H1 (cell line): ENCODE measurements around the gene HSF4. TPM values are rescaled to one million over a fixed set of nuclear protein-coding genes. Genes with fewer than 3 reads are reported as not detected.

Source experiments
- CTCF ChIA-PET: fragments of 300-600 bp; sonication (Branson Sonifier 250); formaldehyde crosslinking; loops from one replicate; lab custom pipeline; 2021; ENCODE audit not compliant: partially characterized antibody; lab: Charles Lee
- POLR2A ChIA-PET: fragments of 300-600 bp; sonication (Branson Sonifier 250); formaldehyde crosslinking; loops from one replicate; lab custom pipeline; 2021; ENCODE audit warnings: inconsistent platforms; ENCODE audit not compliant: partially characterized antibody; lab: Charles Lee
- DNase-seq, 2 experiments: peaks; one replicate each; pipeline versions ENCODE4 v3.0.0 to v3.0.0-alpha.2; 2010 to 2022; ENCODE audit warnings: low spot score in 2 of 2, low read depth in 1 of 2, mixed read lengths in 1 of 2
- FAIRE-seq: peaks from 2 replicates; lab custom pipeline; 2011; peaks lifted over from hg19 to GRCh38; lab: Jason Lieb, UNC
- H2AFZ ChIP-seq: 2 replicates; pipeline ENCODE4 v1.8.1; 2012; ENCODE audit warnings: low read length, inconsistent platforms
- H2AK5ac ChIP-seq: 2 replicates; pipeline ENCODE4 v1.6.1; 2013; ENCODE audit warnings: low read depth, low read length
- H2BK120ac ChIP-seq: replicated peaks from 2 replicates; pipeline ENCODE3; 2013; ENCODE audit warnings: low read depth, low read length, inconsistent platforms
- H2BK12ac ChIP-seq: 2 replicates; pipeline ENCODE4 v1.6.1; 2013; ENCODE audit warnings: low read depth, low read length
- H2BK15ac ChIP-seq: 2 replicates; pipeline ENCODE4 v1.6.1; 2013; ENCODE audit warnings: low read length
- H2BK20ac ChIP-seq: 2 replicates; pipeline ENCODE4 v1.6.1; 2013; ENCODE audit warnings: low read length
- H2BK5ac ChIP-seq: 2 replicates; pipeline ENCODE4 v1.6.1; 2013; ENCODE audit warnings: low read depth, low read length
- H3K14ac ChIP-seq: 2 replicates; pipeline ENCODE4 v1.6.1; 2013; ENCODE audit warnings: inconsistent platforms; ENCODE audit not compliant: insufficient read length
- H3K18ac ChIP-seq: 2 replicates; pipeline ENCODE4 v1.6.1; 2013; ENCODE audit warnings: low read length; ENCODE audit errors: extremely low read depth
- H3K23ac ChIP-seq: 2 replicates; pipeline ENCODE4 v1.6.1; 2013; ENCODE audit warnings: inconsistent platforms; ENCODE audit not compliant: insufficient read length
- H3K23me2 ChIP-seq: 2 replicates; pipeline ENCODE4 v1.6.1; 2013; ENCODE audit warnings: low read depth, low read length
- H3K27ac ChIP-seq: 2 replicates; pipeline ENCODE4 v1.6.1; 2011; ENCODE audit warnings: low read depth, low read length, inconsistent platforms
- H3K27me3 ChIP-seq, 4 experiments: replicated peaks in 1 of 4; 1 replicate in 1 of 4; 2 replicates in 3 of 4; pipeline versions ENCODE4 v1.6.1 to v1.8.1; 2011 to 2013; ENCODE audit warnings: low read length in 3 of 4, mild to moderate bottlenecking in 3 of 4, inconsistent platforms in 2 of 4, mixed read lengths in 2 of 4, moderate library complexity in 1 of 4; ENCODE audit not compliant: control insufficient read depth in 3 of 4, insufficient read depth in 3 of 4; ENCODE audit errors: extremely low read depth in 1 of 4
- H3K36me3 ChIP-seq, 4 experiments: 2 replicates each; pipeline versions ENCODE4 v1.6.1 to v1.8.1; 2011 to 2013; ENCODE audit warnings: mild to moderate bottlenecking in 4 of 4, low read length in 3 of 4, moderate library complexity in 2 of 4, control low read depth in 1 of 4, inconsistent platforms in 1 of 4; ENCODE audit not compliant: insufficient read depth in 4 of 4, control insufficient read depth in 2 of 4
- H3K4ac ChIP-seq: replicated peaks from 2 replicates; pipeline ENCODE3; 2013; ENCODE audit warnings: low read length, low read depth, mixed read lengths, inconsistent platforms; ENCODE audit not compliant: insufficient read length
- H3K4me1 ChIP-seq, 4 experiments: replicated peaks in 1 of 4; 1 replicate in 1 of 4; 2 replicates in 3 of 4; pipeline versions ENCODE4 v1.6.1 to v1.8.1; 2011 to 2013; ENCODE audit warnings: low read length in 3 of 4, inconsistent platforms in 2 of 4, mixed read lengths in 1 of 4; ENCODE audit not compliant: insufficient read depth in 4 of 4, control insufficient read depth in 3 of 4
- H3K4me2 ChIP-seq, 2 experiments: 2 replicates each; pipeline versions ENCODE4 v1.6.1 to v1.8.1; 2011 to 2013; ENCODE audit warnings: low read depth in 2 of 2, low read length in 2 of 2, control low read depth in 1 of 2, inconsistent platforms in 1 of 2, mild to moderate bottlenecking in 1 of 2; ENCODE audit not compliant: insufficient read depth in 1 of 2
- H3K4me3 ChIP-seq, 4 experiments: fragments of 200-600, 300-600 bp in 1 of 4; sonication (generic), shearing (Covaris generic), sonication (Bioruptor Twin) in 1 of 4; 2 replicates each; pipeline versions ENCODE4 v1.5.1 to v1.8.1; 2011 to 2016; ENCODE audit warnings: low read length in 4 of 4, low read depth in 3 of 4, control low read depth in 2 of 4, inconsistent platforms in 2 of 4, mild to moderate bottlenecking in 2 of 4, mixed read lengths in 1 of 4, moderate library complexity in 1 of 4; ENCODE audit not compliant: insufficient read depth in 2 of 4; ENCODE audit errors: extremely low read depth in 1 of 4
- H3K56ac ChIP-seq: replicated peaks from 2 replicates; pipeline ENCODE3; 2013; ENCODE audit warnings: low read depth, mild to moderate bottlenecking, mixed read lengths, low read length, inconsistent platforms; ENCODE audit not compliant: insufficient read length
- H3K79me1 ChIP-seq: 2 replicates; pipeline ENCODE4 v1.6.1; 2013; ENCODE audit warnings: low read depth, low read length, control low read depth
- H3K79me2 ChIP-seq, 2 experiments: 2 replicates each; pipeline versions ENCODE4 v1.6.1 to v1.8.1; 2012 to 2013; ENCODE audit warnings: low read length in 2 of 2, mild to moderate bottlenecking in 2 of 2, inconsistent platforms in 1 of 2; ENCODE audit not compliant: insufficient read depth in 2 of 2, control insufficient read depth in 1 of 2
- H3K9ac ChIP-seq, 4 experiments: replicated peaks in 1 of 4; 1 replicate in 1 of 4; 2 replicates in 3 of 4; pipeline versions ENCODE4 v1.6.1 to v1.8.1; 2011 to 2013; ENCODE audit warnings: low read depth in 3 of 4, low read length in 3 of 4, control low read depth in 2 of 4, mild to moderate bottlenecking in 2 of 4, moderate library complexity in 2 of 4, inconsistent platforms in 1 of 4; ENCODE audit errors: extremely low read depth in 1 of 4
- H3K9me3 ChIP-seq, 2 experiments: 2 replicates each; pipeline versions ENCODE4 v1.6.1 to v1.8.1; 2012 to 2013; ENCODE audit warnings: mild to moderate bottlenecking in 2 of 2, moderate library complexity in 2 of 2, control low read depth in 1 of 2, inconsistent platforms in 1 of 2, low read depth in 1 of 2, low read length in 1 of 2, mixed read lengths in 1 of 2; ENCODE audit not compliant: insufficient read depth in 2 of 2
- H4K20me1 ChIP-seq, 2 experiments: replicated peaks in 1 of 2; 2 replicates each; pipeline versions ENCODE3 to v1.8.1; 2011 to 2013; ENCODE audit warnings: inconsistent platforms in 2 of 2, low read length in 2 of 2, mild to moderate bottlenecking in 1 of 2; ENCODE audit not compliant: insufficient read depth in 2 of 2, control insufficient read depth in 1 of 2
- H4K5ac ChIP-seq: 2 replicates; pipeline ENCODE4 v1.6.1; 2013; ENCODE audit warnings: low read length, low read depth, mixed read lengths, inconsistent platforms; ENCODE audit not compliant: insufficient read length
- H4K8ac ChIP-seq: 2 replicates; pipeline ENCODE4 v1.8.0; 2013; ENCODE audit warnings: mild to moderate bottlenecking, moderate library complexity, low read length, inconsistent platforms; ENCODE audit not compliant: insufficient read depth; ENCODE audit errors: extremely low read depth
- H4K91ac ChIP-seq: replicated peaks from 2 replicates; pipeline ENCODE3; 2013; ENCODE audit warnings: low read length, mixed read lengths, inconsistent platforms; ENCODE audit not compliant: insufficient read length
- NRF1 ChIP-seq: IDR thresholded peaks from 2 replicates; pipeline ENCODE4 v1.6.1; 2011; ENCODE audit warnings: mild to moderate bottlenecking, low read depth, low read length, improper control_type of control experiment
- POU5F1 ChIP-seq: IDR thresholded peaks from 2 replicates; pipeline ENCODE4 v1.6.1; 2011; ENCODE audit warnings: low read depth, mild to moderate bottlenecking, low read length, moderate library complexity
- SRF ChIP-seq: IDR thresholded peaks from 2 replicates; pipeline ENCODE4 v1.6.1; 2011; ENCODE audit warnings: mild to moderate bottlenecking, low read depth, low read length, moderate library complexity
- WGBS, 2 experiments: shearing (Covaris generic) in 1 of 2; methylation state at CpG; one replicate each; pipeline versions ENCODE4 v1.1.6 to v1.1.7; 2013 to 2015; ENCODE audit warnings: low lambda C conversion rate in 2 of 2, mixed read lengths in 2 of 2, inconsistent platforms in 1 of 2, low coverage in 1 of 2, missing lambda C conversion rate in 1 of 2; ENCODE audit not compliant: insufficient replicate concordance in 2 of 2, insufficient coverage in 1 of 2, insufficient read length in 1 of 2; ENCODE audit errors: extremely low coverage in 1 of 2, missing lambda C conversion rate in 1 of 2; 5-methylcytosine and 5-hydroxymethylcytosine counted together
- polyA plus RNA-seq, 7 experiments: library from polyadenylated mRNA; depleted of rRNA in 3 of 7; stranded (reverse) in 5 of 7; unstranded in 2 of 7; fragments of >200 nt in 5 of 7; fragments of 200-250 nt in 2 of 7; gene quantifications; 1 replicate in 5 of 7; 2 replicates in 1 of 7; 4 replicates in 1 of 7; pipeline versions ENCODE4 v1.2.1 to v1.2.3, GENCODE V29; 2011 to 2013; ENCODE audit warnings: missing spikeins in 2 of 7, mixed read lengths in 2 of 7
- total RNA-seq: library from RNA; stranded (reverse); fragmentation: NEBNext Ultra II Directional; extraction: Animal tissue kit (Norgen Biotek cat#: 25700); gene quantifications from 2 replicates; pipeline ENCODE4 v1.2.1, GENCODE V29; 2021

HSF4 gene
- total and polyA plus RNA-seq, 2 of the 8 experiments (the other 6 are each of a cell fraction or from before 2014, with no cell fraction given), result 0.14 TPM; not detected in 1

DNA sequence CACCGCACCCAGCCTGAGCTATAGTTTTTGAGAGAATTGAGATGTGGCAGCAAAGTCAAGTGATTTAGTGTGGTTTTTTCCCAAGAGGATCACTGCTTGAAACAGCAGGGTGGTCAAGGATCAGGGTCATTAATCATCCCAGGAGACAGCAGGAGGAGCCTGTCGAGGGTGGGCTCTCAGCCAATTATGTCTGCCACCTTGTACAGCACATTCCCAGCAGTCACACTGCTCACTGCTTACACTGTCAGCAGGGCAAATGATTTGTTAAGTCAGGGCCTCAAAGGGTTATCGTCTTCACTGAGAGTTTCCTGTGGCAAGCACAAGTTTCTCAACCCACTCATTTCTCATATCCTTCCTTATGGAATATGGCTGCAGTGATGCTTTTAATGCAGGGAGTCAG, 26.9 kb upstream of the HSF4 start:
- no peak overlapping the region for H3K23ac ChIP-seq
- H2BK5ac ChIP-seq, result no peak overlapping the region
- no peaks in the 10 kb centered on the region for H3K27me3 ChIP-seq
- H3K79me2 ChIP-seq, result no peaks in the 10 kb centered on the region
- no peak overlapping the region for H3K4me2 ChIP-seq
- no peak overlapping the region for H3K4me3 ChIP-seq
- ChIA-PET CTCF (interaction anchor here (0.5 to 5.3 kb wide), 9 partner anchors 10 to 183 kb away, joined by 3 to 25 read pairs (median 3); partner anchors contain the start of gene NOL3), POLR2A (no interaction called here)
- no peak overlapping the region for H4K91ac ChIP-seq
- H3K9ac ChIP-seq, result no peak overlapping the region
- no peak overlapping the region for H3K14ac ChIP-seq
- no peaks in the 10 kb centered on the region for H3K9me3 ChIP-seq
- no peak overlapping the region for H3K56ac ChIP-seq
- no peak overlapping the region for H2BK120ac ChIP-seq
- no peaks in the 10 kb centered on the region for H3K23me2 ChIP-seq
- H3K4me1 ChIP-seq, result no peaks in the 10 kb centered on the region
- H4K5ac ChIP-seq, result no peak overlapping the region
- H4K20me1 ChIP-seq, result peaks cover 0 to 1% of the 10 kb centered on the region in 2 experiments
- no peak overlapping the region for H3K27ac ChIP-seq
- H2BK20ac ChIP-seq, result no peak overlapping the region
- DNase-seq (no peak), FAIRE-seq (no peak)
- H4K8ac ChIP-seq, result no peak overlapping the region
- H2AK5ac ChIP-seq, result no peak overlapping the region
- no peak overlapping the region for H2AFZ ChIP-seq
- no peaks in the 10 kb centered on the region; the same call in 1 of the 2 replicates for H3K79me1 ChIP-seq
- H2BK15ac ChIP-seq, result no peak overlapping the region
- no peak overlapping the region for H2BK12ac ChIP-seq
- H3K4ac ChIP-seq, result no peak overlapping the region
- 88% methylated on average over 3 of the region's 3 CpGs; no CpG with 5 or more reads in 1 of the 2 experiments for WGBS, 2 experiments
- H3K18ac ChIP-seq, result no peak overlapping the region
- peaks cover 21 to 58% (median 36%) of the 10 kb centered on the region in 4 experiments for H3K36me3 ChIP-seq
- TF ChIP-seq POU5F1, result no peak
- no peak for TF ChIP-seq SRF
- no peak for TF ChIP-seq NRF1
